Muscle of back (tissue), 11 donors: Measurements from ENCODE around the gene PXYLP1. TPM values are rescaled to one million over a fixed set of nuclear protein-coding genes. Genes with fewer than 3 reads are reported as not detected.
A peak's percentile ranks its signal among the peaks of the same experiment; 100 is the strongest.
"Not testable (repeated sequence)": the region's sequence is repeated elsewhere in the genome, so short reads cannot be mapped to it uniquely, and the experiment has no call there.

Experiments used
- DNase-seq, 3 donors: peaks; one replicate each; pipeline versions ENCODE4 v3.0.0 to v3.0.0-alpha.2; 2013
- polyA plus RNA-seq, 10 donors: library from polyadenylated mRNA; unstranded; fragments of 120-200 nt; gene quantifications; one replicate each; pipeline ENCODE4 v1.2.1, GENCODE V29; 2013; ENCODE audit not compliant: insufficient read length in 10 of 10

PXYLP1 gene
- polyA plus RNA-seq, 10 donors: 18.8 to 23.7 (median 21.5) TPM

DNA sequence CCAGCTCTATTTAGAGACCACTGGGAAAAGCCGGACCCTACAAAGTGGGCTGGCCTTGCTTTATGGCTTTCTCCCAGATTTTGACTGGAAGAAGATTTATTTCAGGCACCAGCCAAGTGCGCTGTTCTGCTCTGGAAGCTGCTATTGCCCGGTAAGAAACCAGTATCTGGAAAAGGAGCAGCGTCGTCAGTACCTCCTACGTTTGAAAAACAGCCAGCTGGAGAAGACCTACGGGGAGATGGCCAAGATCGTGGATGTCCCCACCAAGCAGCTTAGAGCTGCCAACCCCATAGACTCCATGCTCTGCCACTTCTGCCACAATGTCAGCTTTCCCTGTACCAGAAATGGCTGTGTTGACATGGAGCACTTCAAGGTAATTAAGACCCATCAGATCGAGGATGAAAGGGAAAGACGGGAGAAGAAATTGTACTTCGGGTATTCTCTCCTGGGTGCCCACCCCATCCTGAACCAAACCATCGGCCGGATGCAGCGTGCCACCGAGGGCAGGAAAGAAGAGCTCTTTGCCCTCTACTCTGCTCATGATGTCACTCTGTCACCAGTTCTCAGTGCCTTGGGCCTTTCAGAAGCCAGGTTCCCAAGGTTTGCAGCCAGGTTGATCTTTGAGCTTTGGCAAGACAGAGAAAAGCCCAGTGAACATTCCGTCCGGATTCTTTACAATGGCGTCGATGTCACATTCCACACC is 60.9 kb downstream of the PXYLP1 start:
- no peak for DNase-seq

DNA sequence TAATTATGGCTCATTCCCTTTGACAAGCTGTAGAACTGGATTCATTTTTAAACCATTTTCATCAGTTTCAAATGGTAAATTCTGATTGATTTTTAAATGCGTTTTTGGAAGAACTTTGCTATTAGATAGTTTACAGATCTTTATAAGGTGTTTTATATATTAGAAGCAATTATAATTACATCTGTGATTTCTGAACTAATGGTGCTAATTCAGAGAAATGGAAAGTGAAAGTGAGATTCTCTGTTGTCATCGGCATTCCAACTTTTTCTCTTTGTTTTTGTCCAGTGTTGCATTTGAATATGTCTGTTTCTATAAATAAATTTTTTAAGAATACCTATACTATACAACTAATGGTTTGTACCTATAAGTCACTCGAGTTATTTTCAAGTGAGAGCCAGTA is 62.7 kb downstream of the PXYLP1 start:
- DNase-seq: no peak

DNA sequence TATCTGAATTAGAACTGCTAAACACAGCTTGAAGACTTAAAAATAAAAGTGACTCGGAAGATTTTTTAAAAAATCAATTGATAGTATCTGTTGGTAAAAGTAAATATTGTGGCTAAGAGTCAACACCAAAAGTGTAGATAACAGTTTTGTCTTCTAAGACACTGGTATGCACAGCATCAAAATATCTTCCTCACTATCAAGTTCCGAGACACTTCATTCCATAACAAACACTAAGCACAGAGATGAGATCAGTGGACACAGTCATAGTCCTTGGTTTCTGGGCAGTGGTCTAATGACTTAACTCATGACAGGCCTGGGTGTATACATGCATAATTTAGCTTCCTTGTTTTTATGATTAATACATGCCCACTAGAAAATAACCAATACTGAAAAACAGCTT is 63.2 kb downstream of the PXYLP1 start:
- no peak for DNase-seq

DNA sequence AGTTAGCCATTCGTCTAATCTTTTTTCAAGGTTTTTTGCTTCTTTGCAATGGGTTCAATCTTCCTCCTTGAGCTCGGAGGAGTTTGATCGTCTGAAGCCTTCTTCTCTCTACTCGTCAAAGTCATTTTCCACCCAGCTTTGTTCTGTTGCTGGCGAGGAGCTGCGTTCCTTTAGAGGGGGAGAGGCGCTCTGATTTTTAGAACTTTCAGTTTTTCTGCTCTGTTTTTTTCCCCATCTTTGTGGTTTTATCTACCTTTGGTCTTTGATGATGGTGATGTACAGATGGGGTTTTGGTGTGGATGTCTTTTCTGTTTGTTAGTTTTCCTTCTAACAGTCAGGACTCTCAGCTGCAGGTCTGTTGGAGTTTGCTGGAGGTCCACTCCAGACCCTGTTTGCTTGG is 68.8 kb downstream of the PXYLP1 start:
- DNase-seq: not testable (repeated sequence)

DNA sequence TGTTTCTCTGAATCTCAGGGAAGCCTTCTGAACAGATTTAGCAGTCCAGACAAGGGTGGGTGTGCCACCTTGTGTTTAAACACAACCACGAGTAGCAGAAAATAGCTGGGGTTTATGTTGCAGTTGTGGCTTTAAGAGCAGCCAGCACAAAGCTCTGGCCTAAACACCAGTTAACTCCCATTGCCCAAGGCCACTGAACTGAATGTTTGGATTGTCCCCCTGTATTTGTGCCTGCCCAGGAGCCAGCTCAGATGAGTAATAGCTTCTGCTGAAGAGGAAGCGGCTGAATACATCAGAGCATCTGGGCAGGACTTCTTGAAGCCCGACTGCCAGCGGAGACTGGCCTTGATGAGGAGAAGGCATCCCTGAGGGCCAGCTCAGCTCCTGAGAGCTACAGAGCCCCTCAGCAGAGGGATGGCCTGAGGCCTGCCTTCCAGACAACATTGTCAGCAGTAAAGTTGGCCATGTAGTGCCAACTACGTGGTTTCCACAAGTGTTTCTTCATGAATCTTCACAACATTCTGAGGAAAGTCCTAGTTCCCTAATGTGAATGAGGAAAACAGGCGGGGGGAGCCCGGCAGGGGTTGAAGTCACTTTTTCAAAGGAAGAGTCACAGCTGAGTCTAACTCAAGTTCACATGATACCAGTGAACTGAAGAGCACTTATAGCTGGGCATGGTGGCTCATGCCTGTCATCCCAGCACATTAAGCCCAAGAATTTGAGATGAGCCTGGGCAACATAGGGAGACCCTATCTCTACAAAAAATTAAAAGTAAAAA is 70.9 kb downstream of the PXYLP1 start:
- no peak for DNase-seq

DNA sequence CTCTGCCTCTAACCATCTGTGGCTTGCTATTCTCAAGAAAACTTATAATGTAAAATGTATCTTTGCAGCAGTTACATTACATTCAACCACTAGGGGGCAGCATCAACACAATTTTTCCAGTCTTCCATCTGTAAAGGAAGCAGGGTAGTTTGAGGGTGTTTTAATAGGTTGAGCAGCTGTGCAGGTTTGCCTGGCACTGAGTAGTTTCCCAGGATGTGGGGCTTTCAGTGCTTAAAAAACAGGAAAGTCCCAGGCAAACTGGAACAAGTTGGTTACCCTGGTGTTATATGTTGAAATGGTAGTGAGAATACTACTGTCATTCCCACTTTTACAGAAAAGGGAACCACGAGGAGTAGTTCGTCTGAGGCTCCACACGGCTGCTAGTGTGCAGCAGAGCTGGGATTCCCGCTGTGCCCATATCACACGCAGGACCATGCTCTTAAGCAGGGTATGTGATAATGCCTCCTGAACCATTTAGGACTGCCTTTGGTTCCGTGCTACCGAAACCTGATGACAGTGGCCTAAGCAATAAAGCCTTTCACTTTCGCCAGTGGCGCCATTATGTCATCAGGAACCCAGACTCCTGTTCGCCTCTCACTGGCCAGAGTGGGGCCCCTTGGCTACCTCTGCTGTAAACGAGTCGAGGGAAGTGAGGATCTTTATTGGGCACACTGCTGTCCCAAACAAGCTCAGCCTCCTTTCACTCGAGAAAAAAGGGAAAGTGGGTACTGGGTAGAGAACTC is 72.0 kb downstream of the PXYLP1 start:
- peak; percentile 74 to 87 (median 77) for DNase-seq

DNA sequence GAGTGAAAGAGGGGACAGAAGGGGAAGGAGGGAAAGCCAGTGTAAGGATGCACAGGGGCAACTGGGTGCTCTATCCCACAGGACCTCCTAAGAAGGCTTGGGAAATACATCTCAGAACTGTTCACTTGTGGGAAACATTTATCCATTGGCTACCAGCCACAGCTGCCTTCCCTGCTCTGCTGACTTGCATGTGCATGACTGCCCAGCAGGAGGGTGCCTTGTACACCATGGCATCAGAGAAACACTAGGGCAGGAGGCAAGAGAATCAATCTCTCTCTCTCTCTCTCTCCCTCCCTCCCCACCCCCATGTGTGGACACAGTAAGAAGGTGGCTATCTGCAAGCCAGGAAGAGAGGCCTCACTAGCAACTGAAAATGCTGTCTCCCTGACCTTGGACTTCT is 73.8 kb downstream of the PXYLP1 start:
- DNase-seq: no peak

DNA sequence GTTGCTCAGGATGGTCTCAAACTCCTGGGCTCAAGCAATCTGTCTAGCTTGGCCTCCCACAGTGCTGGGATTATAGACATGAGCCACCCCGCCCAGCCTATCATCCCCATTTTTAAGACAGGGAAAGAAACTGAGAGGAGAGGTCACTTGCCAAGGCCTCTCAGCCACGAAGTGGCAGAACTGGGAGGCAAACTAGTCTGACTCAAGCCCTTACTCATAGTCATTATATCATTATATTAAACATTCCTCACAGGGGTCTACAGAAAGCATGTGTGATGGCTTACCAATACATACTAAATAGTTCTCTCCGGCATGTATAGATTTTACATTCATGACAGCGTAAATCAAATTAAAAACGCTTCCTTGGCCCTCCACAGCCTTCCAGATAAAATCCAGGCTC is 74.7 kb downstream of the PXYLP1 start:
- DNase-seq: no peak

DNA sequence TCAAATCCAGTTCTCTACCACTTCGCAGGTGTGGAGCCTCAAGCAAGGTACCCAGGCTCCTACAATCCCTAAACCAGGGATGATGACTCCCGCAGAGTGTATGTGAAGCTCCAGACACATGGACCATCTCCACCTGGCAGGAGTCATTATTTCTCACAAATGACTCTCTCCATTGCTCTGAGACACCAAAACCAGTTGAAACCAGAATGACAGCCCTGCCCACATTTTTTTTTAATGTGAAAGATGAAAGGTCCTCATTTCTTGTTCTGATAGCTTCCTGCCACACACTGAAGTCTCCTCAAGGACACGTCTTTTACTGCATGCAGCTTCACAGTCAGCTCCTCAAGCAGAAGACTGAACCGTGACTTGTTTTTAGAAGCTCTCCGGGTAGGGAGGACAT is 75.3 kb downstream of the PXYLP1 start:
- DNase-seq: no peak

DNA sequence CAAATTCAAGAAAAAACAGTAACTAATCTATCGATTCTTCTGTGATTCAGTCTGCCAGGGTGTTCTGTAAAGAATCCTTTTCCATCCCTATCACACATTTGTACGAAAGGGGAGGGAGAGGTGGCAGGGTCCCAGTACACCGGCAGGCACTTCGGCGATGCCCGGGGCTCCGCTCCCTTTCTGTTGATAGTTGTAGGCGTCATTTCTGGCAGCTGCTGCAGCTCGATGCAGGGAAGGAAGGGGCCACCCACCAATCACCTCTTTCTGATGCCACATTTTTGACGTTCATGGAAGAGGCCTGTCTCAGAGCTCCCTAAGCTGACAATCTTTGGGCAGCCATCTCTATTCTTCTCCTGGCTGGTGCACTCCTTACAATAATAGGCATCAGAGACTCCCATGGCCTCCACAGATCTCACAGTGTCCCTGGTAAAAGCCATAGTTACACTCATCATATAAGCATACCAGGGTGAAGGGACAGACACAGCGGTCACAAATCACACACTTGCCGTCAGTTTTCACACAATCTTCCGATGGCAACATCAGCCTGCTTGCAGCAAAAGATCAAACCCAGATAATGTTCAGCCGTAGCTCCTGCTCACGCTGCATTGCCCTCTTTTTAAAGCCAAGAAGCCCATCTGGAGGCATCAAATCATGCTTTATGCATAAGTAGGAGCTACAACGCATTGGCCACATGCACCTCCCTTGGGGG is 75.9 kb downstream of the PXYLP1 start:
- no peak for DNase-seq

DNA sequence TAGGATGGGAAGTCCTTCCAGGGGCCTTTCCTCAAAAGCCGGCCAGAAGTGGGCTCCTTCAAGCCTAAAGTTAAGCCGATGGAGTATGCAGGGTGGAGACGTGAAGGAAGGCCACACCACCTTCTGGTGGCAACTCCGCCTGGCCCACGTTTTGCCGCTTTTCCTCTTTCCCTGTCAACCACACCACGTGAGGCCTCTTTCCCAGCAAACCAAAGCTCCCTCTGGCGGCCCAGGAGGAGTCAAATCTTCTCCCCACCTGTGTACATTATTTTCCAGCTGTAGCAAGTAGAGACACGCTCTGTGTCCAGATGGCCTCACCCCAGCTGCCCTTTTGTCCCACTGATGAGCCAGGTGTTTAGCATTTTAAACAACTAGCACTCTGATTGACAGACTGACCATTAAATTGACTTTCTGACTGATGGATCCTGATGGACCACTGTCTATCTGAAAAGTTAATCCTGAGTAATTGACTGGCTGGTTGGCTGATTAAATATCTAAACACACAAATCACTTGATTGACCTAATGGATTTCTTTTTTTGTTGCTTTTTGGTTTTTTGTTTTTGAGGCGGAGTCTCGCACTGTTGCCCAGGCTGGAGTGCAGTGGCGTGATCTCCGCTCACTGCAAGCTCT is 77.1 kb downstream of the PXYLP1 start:
- peak in 1 of 3 donors; percentile 47 for DNase-seq

DNA sequence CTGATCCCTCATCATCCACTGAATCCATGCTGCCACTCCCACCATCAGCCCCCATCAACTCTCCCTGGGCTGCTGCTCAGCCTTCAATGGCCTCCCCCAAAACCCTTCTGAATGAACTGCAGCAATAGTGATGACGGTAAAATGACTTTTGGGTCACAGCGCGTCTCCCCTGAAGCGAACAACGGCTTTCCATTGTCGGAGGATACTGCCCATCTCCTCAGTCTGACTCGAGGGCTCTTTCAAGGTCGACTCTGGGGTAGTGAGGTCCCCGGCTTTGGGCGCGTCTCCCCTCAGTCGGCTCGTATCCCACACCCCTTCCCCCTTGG is 79.5 kb downstream of the PXYLP1 start:
- DNase-seq: no peak

DNA sequence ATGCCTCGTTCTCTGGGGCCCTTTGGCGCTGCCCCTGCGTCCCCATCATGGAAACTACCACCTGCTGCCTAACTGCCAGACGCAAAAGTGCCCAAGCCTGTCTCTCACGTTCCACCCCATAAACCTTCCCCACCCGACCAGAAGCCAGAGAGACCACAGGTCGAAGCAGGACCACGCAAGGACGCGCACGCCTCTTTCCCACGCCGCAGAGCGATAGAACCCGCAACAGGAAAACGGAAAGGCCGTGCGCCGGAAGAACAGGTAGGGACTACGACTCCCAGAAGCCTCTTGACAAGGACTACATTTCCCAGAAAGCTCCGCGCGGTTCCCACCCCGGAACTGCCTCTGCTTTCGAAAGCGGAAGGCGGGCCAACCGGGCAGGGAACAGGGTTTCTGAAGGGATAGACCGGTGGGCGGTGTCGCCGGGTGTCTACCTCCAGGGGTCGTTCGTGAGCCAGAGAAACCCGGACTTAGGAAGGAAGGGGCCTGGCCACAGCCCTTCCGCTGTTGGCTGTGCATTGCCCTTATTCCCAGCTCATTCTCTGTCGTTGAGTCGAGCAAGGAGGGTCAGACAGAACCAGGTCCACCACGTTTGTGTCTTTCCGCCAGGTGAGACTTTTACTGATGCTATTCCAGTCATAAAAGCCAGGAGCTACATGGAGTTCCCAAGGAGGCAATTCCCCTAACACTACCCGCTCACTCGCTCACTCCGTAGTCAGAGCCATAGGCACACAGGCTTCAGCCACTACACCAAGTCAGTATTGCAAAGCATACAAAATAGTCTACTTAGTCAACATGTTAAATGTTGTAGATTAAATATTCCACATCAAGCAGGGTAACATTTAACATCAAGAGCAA is 80.1 kb downstream of the PXYLP1 start:
- peak; percentile 97 to 98 (median 97) for DNase-seq

DNA sequence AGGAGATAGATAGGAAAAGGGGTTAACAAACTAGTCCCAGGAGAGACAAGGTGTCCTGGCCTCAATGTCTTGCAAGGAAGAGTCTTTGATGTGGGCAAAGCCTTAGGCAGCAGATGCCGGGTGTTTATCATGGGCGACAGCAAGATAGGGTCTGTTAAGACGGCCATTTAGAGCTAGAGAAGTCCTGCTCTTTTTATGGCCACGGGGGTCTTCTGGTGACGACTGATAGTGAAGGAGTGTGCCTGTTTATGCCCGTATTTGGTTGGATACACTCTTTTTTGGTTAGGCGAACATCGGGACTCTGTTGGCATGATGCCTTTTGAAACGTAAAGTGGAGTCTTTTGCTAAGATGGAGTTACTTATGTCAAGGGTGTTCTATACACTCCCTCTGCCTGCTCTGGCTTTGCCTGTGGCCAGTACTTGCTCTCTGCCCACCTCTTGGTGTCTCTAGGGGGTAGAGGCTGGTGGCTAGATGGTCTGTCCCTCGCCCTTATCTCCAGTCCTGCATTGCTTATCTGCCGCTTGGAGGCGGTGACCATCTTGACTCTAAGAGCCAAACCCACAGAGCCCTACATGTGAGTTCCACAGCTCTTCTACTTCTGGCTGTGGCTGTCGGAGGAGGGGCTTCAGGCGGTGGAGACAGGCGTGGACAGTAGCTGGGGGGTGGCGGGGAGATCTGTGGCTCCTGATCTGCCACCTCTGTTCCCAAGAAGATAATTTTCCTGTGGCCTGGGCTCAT is 80.9 kb downstream of the PXYLP1 start:
- no peak for DNase-seq

DNA sequence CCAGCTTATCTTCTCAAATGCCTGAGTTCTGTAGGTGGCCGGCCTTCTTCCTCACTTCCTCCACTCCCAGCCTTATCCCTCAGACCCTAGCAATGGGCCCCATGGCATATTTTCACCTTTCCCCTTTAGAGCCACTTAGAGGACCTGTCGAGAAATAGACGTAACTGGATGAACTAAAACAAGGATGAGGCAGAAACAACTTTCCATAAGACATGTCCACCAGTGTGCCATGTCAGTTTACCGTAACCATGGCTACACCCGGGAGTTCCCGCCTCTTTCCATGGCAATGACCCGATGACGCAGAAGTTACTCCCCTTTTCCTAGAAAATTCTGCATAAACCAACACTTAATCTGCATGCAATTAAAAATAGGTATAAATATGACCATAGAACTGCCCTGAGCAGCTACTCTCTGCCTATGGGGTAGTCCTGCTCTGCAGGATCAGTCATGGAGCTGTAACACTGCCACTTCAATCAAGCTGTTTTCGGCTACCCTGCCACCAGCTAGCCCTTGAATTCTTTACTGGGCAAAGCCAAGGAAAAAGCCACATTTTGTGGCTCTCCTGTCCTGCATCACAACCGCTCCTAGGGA is 81.6 kb downstream of the PXYLP1 start:
- no peak for DNase-seq

DNA sequence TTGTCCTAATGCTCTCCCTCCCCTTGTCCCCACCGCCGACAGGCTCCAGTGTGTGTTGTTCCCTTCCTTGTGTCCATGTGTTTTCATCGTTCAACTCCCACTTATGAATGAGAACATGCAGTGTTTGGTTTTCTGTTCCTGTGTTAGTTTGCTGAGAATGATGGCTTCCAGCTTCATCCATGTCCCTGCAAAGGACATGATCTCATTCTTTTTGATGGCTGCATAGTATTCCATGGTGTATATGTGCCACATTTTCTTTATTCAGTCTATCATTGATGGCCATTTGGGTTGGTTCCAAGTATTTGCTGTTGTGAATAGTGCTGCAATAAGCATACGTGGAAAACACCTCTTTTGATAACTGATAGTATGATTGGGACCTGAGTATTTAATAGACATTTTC is 82.8 kb downstream of the PXYLP1 start:
- DNase-seq: not testable (repeated sequence)

DNA sequence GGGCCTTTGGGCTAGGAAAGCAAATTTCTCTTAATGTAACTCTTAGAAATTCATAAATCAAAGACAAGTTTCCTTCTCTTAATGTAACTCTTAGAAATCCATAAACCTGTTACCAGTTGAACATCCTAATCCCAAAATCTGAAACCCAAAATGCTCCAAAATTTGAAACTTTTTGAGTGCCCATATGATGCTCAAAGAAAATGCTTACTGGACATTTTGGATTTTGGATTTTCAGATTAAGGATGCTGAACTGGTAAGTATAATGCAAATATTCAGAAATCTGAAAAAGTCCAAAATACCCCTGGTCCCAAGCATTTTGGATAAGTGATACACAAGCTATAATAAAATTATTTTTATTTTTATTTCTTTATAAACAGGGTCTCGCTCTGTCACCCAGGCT is 85.2 kb downstream of the PXYLP1 start:
- DNase-seq: no peak

DNA sequence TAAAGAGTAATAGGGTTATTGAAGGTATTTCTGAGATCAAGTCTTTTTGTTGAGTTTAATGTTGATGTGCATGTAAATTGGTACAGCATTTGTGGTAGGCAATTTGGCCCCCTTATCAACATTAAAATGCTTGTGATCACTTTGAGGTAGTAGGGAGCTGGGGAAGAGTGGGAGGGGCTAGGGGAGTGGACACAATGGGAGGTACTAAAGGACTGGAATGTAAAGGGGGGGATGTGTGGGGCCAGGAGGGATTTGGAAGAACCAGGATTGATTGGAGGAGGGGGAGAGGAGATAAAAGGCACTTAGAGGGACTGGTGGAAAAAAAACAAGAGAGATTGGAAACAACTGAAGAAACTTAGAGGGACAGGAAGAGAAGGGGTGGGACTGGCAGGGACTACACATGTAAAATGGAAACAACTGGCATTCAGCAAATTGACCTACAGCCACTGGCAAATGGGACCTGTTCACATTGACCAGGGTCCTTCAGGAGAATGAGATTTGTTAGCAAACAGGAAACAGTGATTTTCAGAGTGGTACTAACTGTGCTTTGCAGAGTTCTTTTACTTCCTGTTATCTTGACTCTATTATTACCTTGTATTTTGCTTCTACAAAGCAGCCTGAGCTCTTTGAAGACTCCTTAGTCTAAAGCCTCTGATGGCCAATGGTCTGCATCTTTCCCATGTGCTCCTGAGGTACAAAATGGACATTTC is 88.9 kb downstream of the PXYLP1 start:
- DNase-seq: no peak

DNA sequence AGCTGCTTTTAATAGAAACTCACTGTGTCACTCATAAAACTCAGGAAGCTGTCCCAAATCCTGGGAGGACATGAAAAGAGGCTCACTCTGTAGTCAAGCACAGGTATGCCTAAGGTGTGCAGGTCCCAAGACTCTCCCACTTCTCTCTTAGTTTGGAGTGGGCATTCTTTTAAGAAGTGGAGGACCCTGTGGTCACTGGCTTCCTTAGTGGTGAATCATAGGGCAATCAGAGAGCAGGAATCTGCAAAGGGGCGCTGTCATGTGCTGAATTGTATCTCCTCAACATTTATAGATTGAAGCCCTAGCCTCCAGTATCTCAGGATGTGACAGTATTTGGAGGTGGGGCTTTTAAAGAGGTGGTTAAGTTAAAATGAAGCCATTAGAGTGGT is 89.5 kb downstream of the PXYLP1 start:
- no peak for DNase-seq
